Stimulated activated CD4-positive, alpha-beta T cell treated with anti-CD3 and anti-CD28 coated beads, Interleukin-15, amount 100 ng/mL, for 1 hour (primary cell): Measurements from ENCODE around the gene PROSER1.
"Not testable (repeated sequence)": the region's sequence is repeated elsewhere in the genome, so short reads cannot be mapped to it uniquely, and the experiment has no call there.

Experiments
- DNase-seq, 2 donors: peaks; one replicate each; pipeline ENCODE4 v3.0.0-alpha.2; 2020; ENCODE audit warnings: low read depth in 1 of 2, low spot score in 1 of 2

PROSER1 gene

GRCh38 chr13:39037880-39038568, at the start of gene PROSER1, which contains the start of gene NHLRC3:
TSS of gene PROSER1 (minus strand) at chr13:39038089. CDS start at chr13:39037242, 847 bp downstream.
TSS of gene NHLRC3 (plus strand) at chr13:39038456. CDS start at chr13:39038640, 184 bp downstream.
- DNase-seq, result peak; percentile 59 to 64

- DNase-seq, result not testable (repeated sequence)
Measured at GRCh38 chr13:39086251-39086945, 48.5 kb upstream of the PROSER1 start.

GRCh38 chr13:39073983-39074382, 36.1 kb upstream of the PROSER1 start:
- DNase-seq, result no peak

GRCh38 chr13:39072842-39073241, 35.0 kb upstream of the PROSER1 start:
- no peak for DNase-seq

- DNase-seq, result no peak
Measured at GRCh38 chr13:39062004-39062403, 24.1 kb upstream of the PROSER1 start.

- DNase-seq, result no peak
Measured at GRCh38 chr13:39058040-39058439, 20.2 kb upstream of the PROSER1 start.

GRCh38 chr13:39056018-39056417, 18.1 kb upstream of the PROSER1 start:
- no peak for DNase-seq

- no peak for DNase-seq
Measured at GRCh38 chr13:39054112-39054511, 16.2 kb upstream of the PROSER1 start.

- DNase-seq, result no peak
Measured at GRCh38 chr13:39052944-39053343, 15.1 kb upstream of the PROSER1 start.

GRCh38 chr13:39051157-39051556, 13.3 kb upstream of the PROSER1 start:
- DNase-seq, result no peak

- DNase-seq, result no peak
Measured at GRCh38 chr13:39049274-39049673, 11.4 kb upstream of the PROSER1 start.

- DNase-seq, result no peak
Measured at GRCh38 chr13:39048806-39049205, 10.9 kb upstream of the PROSER1 start.

- no peak for DNase-seq
Measured at GRCh38 chr13:39047560-39047959, 9.7 kb upstream of the PROSER1 start.

GRCh38 chr13:39044536-39044935, 6.6 kb upstream of the PROSER1 start:
- no peak for DNase-seq

GRCh38 chr13:39040206-39040605, 2.3 kb upstream of the PROSER1 start:
- DNase-seq, result no peak

- DNase-seq, result no peak
Measured at GRCh38 chr13:39039041-39039440, 1.2 kb upstream of the PROSER1 start.

GRCh38 chr13:39038569-39039030, 711 bp upstream of the PROSER1 start:
- peak in 1 of 2 donors; percentile 19 for DNase-seq

GRCh38 chr13:39037410-39037879, 444 bp downstream of the PROSER1 start:
- no peak for DNase-seq

- DNase-seq, result no peak
Measured at GRCh38 chr13:39036212-39036611, 1.7 kb downstream of the PROSER1 start.

GRCh38 chr13:39035799-39036198, 2.1 kb downstream of the PROSER1 start:
- DNase-seq, result no peak

GRCh38 chr13:39035204-39035603, 2.7 kb downstream of the PROSER1 start:
- no peak for DNase-seq

- no peak for DNase-seq
Measured at GRCh38 chr13:39034085-39034484, 3.8 kb downstream of the PROSER1 start.
